Panc1 (cell line): ENCODE measurements around the gene PRKACG. TPM values are rescaled to one million over a fixed set of nuclear protein-coding genes. Genes with fewer than 3 reads are reported as not detected.

ENCODE experiments used
- ATAC-seq: fragments of 200-7000 bp; cut with Tn5 transposase; 2 replicates; pipeline ENCODE4 v1.9.1; 2020; ENCODE audit warnings: mild to moderate bottlenecking, moderate library complexity
- BruUV-seq: library from RNA; stranded (reverse); fragments of 400-500 nt; replicated peaks from 2 replicates; lab custom pipeline; 2021; lab: Mats Ljungman, UMichigan
- CTCF ChIA-PET: fragments of 300-600 bp; sonication (Branson Sonifier 250); formaldehyde crosslinking; loops from one replicate; lab custom pipeline; 2022; ENCODE audit warnings: antibody characterized with exemption; lab: Charles Lee
- POLR2A ChIA-PET: fragments of 300-600 bp; sonication (Branson Sonifier 250); formaldehyde crosslinking; loops from one replicate; lab custom pipeline; 2022; ENCODE audit warnings: antibody characterized with exemption; lab: Charles Lee
- DNase-seq: peaks from one replicate; pipeline ENCODE4 v3.0.0-alpha.2; 2010; ENCODE audit warnings: low read depth, low spot score
- H3K27ac ChIP-seq: 2 replicates; pipeline ENCODE4 v1.5.1; 2011; ENCODE audit warnings: mild to moderate bottlenecking, low read length, inconsistent platforms
- H3K27me3 ChIP-seq: fragments of 200-500 bp; sonication (Bioruptor generic); 2 replicates; pipeline ENCODE4 v1.6.0; 2014; ENCODE audit warnings: low read length, inconsistent platforms; ENCODE audit not compliant: control insufficient read depth, insufficient read depth
- H3K36me3 ChIP-seq: fragments of 200-500 bp; sonication (Bioruptor generic); 2 replicates; pipeline ENCODE4 v1.5.1; 2014; ENCODE audit warnings: inconsistent platforms, mild to moderate bottlenecking, low read length, moderate library complexity; ENCODE audit not compliant: control insufficient read depth, insufficient read depth
- H3K4me1 ChIP-seq: 2 replicates; pipeline ENCODE4 v1.5.1; 2011; ENCODE audit warnings: inconsistent platforms, mild to moderate bottlenecking, low read length, moderate library complexity; ENCODE audit not compliant: control insufficient read depth, insufficient read depth
- H3K4me3 ChIP-seq, 2 experiments: 2 replicates each; pipeline ENCODE4 v1.5.1; 2011 to 2012; ENCODE audit warnings: low read depth in 2 of 2, low read length in 2 of 2, mild to moderate bottlenecking in 2 of 2, inconsistent platforms in 1 of 2, moderate library complexity in 1 of 2
- H3K9me3 ChIP-seq: fragments of 200-500 bp; sonication (Bioruptor generic); 2 replicates; pipeline ENCODE4 v1.5.1; 2014; ENCODE audit warnings: low read depth, mild to moderate bottlenecking, inconsistent platforms, low read length, moderate library complexity; ENCODE audit not compliant: control insufficient read depth, insufficient read depth
- CTCF ChIP-seq: fragments of 450-650 bp; IDR thresholded peaks from 2 replicates; pipeline ENCODE4 v1.5.1; 2017; ENCODE audit warnings: mild to moderate bottlenecking
- POLR2AphosphoS5 ChIP-seq: IDR thresholded peaks from 2 replicates; pipeline ENCODE4 v1.6.1; 2012; ENCODE audit warnings: mild to moderate bottlenecking, low read depth, low read length, moderate library complexity
- REST ChIP-seq, 2 experiments: IDR thresholded peaks; 2 replicates each; pipeline ENCODE4 v1.6.1; 2011 to 2012; ENCODE audit warnings: low read depth in 2 of 2, control low read depth in 1 of 2, low read length in 1 of 2, mild to moderate bottlenecking in 1 of 2, moderate library complexity in 1 of 2; ENCODE audit not compliant: insufficient read depth in 1 of 2
- SIN3A ChIP-seq: IDR thresholded peaks from 2 replicates; pipeline ENCODE4 v1.6.1; 2012; ENCODE audit warnings: low read depth, mild to moderate bottlenecking, low read length, moderate library complexity, borderline replicate concordance; ENCODE audit not compliant: insufficient read depth
- TCF7L2 ChIP-seq: IDR thresholded peaks from 2 replicates; pipeline ENCODE4 v1.6.1; 2011; ENCODE audit warnings: mild to moderate bottlenecking, low read depth, low read length, inconsistent platforms
- in situ Hi-C: cut with HindIII; loops from 2 replicates; pipeline ENCODE4 v1.10.0; 2016; ENCODE audit warnings: low sequenced_read_pairs, low pct_unique_long_range_greater_than_20kb
- intact Hi-C: fragments of 100-400 bp; cut with micrococcal nuclease; formaldehyde crosslinking; loops from one replicate; pipeline ENCODE4 v1.10.0; 2022; ENCODE audit not compliant: unreplicated experiment
- total RNA-seq: library from RNA; stranded (reverse); gene quantifications from one replicate; pipeline ENCODE4 v1.2.1, GENCODE V29; 2021; ENCODE audit not compliant: unreplicated experiment

PRKACG gene
- total RNA-seq, 1 experiment from 2014 or later: not detected

- in situ Hi-C loops: no loop called here
Observed at GRCh38 chr9:68964765-68965164, 49.1 kb downstream of the PRKACG start.

GRCh38 chr9:68964102-68964541 is 49.8 kb downstream of the PRKACG start:
- Histone ChIP-seq H3K27ac (no peak overlapping the region), H3K9me3 (no peaks in the 10 kb centered on the region), H3K36me3 (no peaks in the 10 kb centered on the region), H3K4me1 (no peaks in the 10 kb centered on the region), H3K27me3 (no peaks in the 10 kb centered on the region), H3K4me3 (no peak overlapping the region)
- no peak for TF ChIP-seq TCF7L2
- no peak for TF ChIP-seq CTCF
- TF ChIP-seq REST (IDR thresholded peaks at IDR 0.05; ENCODE audit: insufficient read depth in 1 of 2, low read depth in 2 of 2, low read length in 1 of 2): no peak
- no peak for TF ChIP-seq SIN3A
- intact Hi-C loops (no loop called here), in situ Hi-C loops (no loop called here)
- DNase-seq (no peak), ATAC-seq (no peak)
- CTCF ChIA-PET: no interaction called here
- POLR2A ChIA-PET: no interaction called here
- no TSS peak for BruUV-seq

More at GRCh38 chr9:68964765-68965164, 49.1 kb downstream of the PRKACG start:
- no peaks in the 10 kb centered on the region for H3K36me3 ChIP-seq
- no peaks in the 10 kb centered on the region for H3K4me1 ChIP-seq
- DNase-seq: no peak
- H3K4me3 ChIP-seq: no peak overlapping the region
- TF ChIP-seq CTCF (no peak), TCF7L2 (no peak), SIN3A (no peak), REST (IDR thresholded peaks at IDR 0.05; ENCODE audit: insufficient read depth in 1 of 2, low read depth in 2 of 2, low read length in 1 of 2) (no peak), POLR2AphosphoS5 (no peak)
- POLR2A ChIA-PET: no interaction called here
- CTCF ChIA-PET: no interaction called here
- H3K27ac ChIP-seq: no peak overlapping the region
- BruUV-seq: no TSS peak
- intact Hi-C loops: no loop called here
- no peaks in the 10 kb centered on the region for H3K9me3 ChIP-seq
- ATAC-seq: no peak
- no peaks in the 10 kb centered on the region for H3K27me3 ChIP-seq
